Measurements from ENCODE around the gene NT5C2. TPM values are rescaled to one million over a fixed set of nuclear protein-coding genes. Genes with fewer than 3 reads are reported as not detected.

Gene NT5C2
- total RNA-seq, 2 experiments from 2014 or later: 39.3 to 44.3 TPM

DNA sequence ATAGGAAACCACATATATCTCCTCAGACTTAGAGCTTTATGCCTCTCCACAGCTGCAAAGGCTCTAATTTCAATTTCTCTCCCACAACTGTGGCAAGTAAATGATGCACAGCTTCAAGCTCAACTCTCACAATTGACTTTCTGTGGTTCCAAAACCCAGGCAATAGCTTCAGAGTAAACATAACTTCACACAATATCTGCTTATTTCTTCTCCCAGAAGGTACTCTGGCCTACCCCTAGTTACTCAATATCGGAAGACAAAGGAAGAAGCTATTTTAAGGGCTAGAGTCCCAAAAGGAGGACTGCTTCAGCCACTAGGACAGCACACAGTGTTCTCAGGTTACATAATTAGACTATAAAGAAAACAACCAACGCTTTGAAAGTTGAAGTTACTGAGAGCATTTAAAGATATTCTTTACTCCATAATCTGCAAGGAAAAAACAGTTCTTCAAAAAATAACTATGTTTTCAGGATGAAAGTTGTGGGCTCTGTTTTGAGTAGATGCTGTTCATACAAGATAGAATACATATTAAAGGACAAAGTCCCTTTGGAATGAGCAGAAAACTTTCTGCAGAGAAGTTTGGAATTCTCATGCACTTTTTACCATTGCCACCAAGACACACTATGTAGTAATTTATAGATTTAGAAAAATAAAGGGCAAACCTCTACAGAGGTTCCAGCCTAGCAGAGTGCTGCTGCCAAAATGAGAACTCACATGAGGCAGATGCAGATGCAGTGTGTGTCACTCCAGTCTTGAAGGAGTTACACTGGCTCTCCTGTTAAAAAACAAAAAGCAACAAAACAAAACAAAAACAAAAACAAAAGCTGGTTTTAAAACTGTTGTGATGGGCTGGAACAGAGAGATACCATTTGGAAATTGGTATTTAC lies 81.8 kb downstream of the NT5C2 start:
- DNase-seq: no peak
- Mint-ChIP-seq H3K27me3 (ENCODE audit: low read depth) (no peaks in the 10 kb centered on the region), H3K4me3 (no peak overlapping the region), H3K36me3 (ENCODE audit: low read depth) (no peaks in the 10 kb centered on the region), H3K9me3 (no peaks in the 10 kb centered on the region), H3K27ac (no peak overlapping the region), H3K4me1 (ENCODE audit: low read depth) (peaks cover 18% of the 10 kb centered on the region)
- intact Hi-C loops (cut with micrococcal nuclease): no loop called here
- CTCF ChIA-PET: interaction anchor here (0.6 to 1.5 kb wide), 2 partner anchors 13 to 484 kb away, joined by 3 to 4 read pairs; no protein-coding TSS in a partner anchor

DNA sequence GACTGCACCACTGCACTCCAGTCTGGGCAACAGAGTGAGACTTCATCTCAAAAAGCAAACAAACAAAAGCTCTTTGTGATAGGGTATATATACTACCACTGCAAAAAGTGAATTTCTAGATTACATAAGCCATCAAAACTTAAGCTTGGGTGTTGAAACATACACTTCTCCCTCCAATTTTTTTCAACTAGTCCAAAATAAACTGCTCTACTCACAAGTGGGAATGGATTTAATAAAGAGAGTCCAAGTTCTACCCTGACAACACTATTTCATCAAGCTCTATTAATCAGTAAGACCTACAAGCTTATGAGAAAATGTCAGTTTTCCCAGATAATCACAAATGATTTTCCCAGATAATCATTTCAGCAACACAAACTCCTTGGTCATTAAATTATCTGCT lies 82.7 kb downstream of the NT5C2 start:
- no peaks in the 10 kb centered on the region for H3K9me3 Mint-ChIP-seq
- intact Hi-C loops (cut with micrococcal nuclease): no loop called here
- no peaks in the 10 kb centered on the region for H3K27me3 Mint-ChIP-seq (ENCODE audit: low read depth)
- H3K27ac Mint-ChIP-seq: no peak overlapping the region
- CTCF ChIA-PET: interaction anchor here (0.6 to 1.5 kb wide), 3 partner anchors 12 to 485 kb away, joined by 3 to 4 read pairs (median 3); no protein-coding TSS in a partner anchor
- no peaks in the 10 kb centered on the region for H3K36me3 Mint-ChIP-seq (ENCODE audit: low read depth)
- DNase-seq: no peak
- peaks cover 18% of the 10 kb centered on the region for H3K4me1 Mint-ChIP-seq (ENCODE audit: low read depth)
- H3K4me3 Mint-ChIP-seq: no peak overlapping the region

DNA sequence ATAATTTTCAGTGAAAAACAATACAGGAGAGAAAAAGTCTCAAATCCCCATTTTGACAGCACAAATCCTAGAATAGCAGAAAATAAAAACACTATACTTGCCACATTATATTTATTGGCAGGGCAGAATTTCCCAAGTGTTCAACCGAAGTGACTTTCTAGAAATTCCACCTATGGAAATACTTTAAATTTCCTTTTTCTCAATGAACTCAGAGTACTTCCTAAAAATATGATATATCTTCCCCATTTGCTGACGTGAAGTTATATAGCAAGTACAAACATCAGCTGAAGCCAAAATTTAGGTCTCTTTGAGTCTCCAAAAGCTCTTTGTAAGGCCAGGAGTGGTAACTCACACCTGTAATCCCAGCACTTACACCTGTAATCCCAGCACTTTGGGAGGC lies 83.3 kb downstream of the NT5C2 start:
- no peaks in the 10 kb centered on the region for H3K27me3 Mint-ChIP-seq (ENCODE audit: low read depth)
- CTCF ChIA-PET: interaction anchor here (0.7 kb wide), 1 partner anchor 134 kb away, joined by 3 read pairs; no protein-coding TSS in a partner anchor
- intact Hi-C loops (cut with micrococcal nuclease): no loop called here
- H3K9me3 Mint-ChIP-seq: no peaks in the 10 kb centered on the region
- no peak overlapping the region for H3K4me3 Mint-ChIP-seq
- DNase-seq: no peak
- no peak overlapping the region for H3K27ac Mint-ChIP-seq
- no peaks in the 10 kb centered on the region for H3K36me3 Mint-ChIP-seq (ENCODE audit: low read depth)
- peaks cover 18% of the 10 kb centered on the region for H3K4me1 Mint-ChIP-seq (ENCODE audit: low read depth)

DNA sequence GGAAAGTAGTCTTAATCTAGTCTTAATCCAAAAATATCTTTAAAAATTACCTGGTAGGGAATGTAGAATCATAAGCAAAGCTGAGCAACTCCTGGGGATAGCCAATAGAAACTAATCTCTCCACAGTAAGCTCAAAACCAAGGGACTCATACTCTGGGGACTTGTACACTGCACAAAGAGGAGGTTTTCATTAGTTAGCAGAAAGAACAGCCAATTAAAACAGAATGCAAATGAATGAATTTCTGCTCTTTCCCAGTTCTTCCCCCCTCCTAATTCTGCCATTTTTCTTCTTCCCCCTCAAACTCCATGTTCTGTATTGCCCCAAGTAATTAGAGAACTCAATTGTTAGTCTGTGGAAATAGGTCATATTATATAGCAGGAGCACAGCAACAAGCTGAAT lies 86.5 kb downstream of the NT5C2 start:
- no peak overlapping the region for H3K4me3 Mint-ChIP-seq
- intact Hi-C loops (cut with micrococcal nuclease): no loop called here
- H3K27ac Mint-ChIP-seq: no peak overlapping the region
- peaks cover 6% of the 10 kb centered on the region for H3K4me1 Mint-ChIP-seq (ENCODE audit: low read depth)
- DNase-seq: no peak
- CTCF ChIA-PET: interaction anchor here (1.0 to 2.1 kb wide), 2 partner anchors 138 to 189 kb away, joined by 3 to 6 read pairs; partner anchors contain the start of gene CNNM2
- no peaks in the 10 kb centered on the region for H3K9me3 Mint-ChIP-seq
- H3K27me3 Mint-ChIP-seq (ENCODE audit: low read depth): no peaks in the 10 kb centered on the region
- no peaks in the 10 kb centered on the region for H3K36me3 Mint-ChIP-seq (ENCODE audit: low read depth)

DNA sequence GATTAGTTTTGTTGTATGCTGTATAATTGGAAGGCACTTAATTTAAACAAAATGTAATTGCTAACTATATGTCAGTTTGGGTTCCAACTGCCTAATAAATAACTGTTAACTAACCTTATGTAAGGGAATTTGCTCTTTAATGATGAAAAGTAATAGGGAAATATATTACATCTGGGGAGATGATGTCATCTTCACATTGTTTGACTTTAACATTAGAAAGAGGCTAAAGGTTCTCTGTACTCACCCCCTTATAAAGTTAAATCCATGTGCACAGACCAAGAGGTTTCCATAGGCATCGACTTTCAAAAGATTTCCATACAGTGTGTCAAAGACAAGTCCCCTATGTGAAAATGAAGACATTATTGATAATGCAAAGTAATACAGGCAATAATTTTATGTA lies 87.6 kb downstream of the NT5C2 start:
- no peaks in the 10 kb centered on the region for H3K36me3 Mint-ChIP-seq (ENCODE audit: low read depth)
- CTCF ChIA-PET: interaction anchor here (2.1 kb wide), 1 partner anchor 188 kb away, joined by 6 read pairs; the partner anchor contains the start of gene CNNM2

DNA sequence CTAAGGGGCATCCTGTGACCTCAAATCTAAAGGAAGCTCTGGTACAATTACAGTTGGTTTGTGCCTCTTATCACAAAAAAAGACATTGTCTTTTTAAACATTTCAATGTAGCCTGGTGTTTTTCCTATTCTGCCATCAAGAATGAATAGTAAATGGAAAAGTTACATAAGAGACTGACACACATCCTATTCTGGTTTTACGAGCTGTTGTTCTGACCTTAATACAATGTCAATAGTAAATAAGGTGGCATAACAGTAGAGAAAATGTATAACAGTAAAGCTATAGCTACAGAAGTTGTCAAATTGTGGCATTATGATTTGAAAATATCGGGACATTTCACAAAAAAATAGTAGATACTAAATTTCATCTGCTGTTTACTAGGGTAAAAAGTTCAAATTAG lies 88.4 kb downstream of the NT5C2 start:
- peaks cover 1% of the 10 kb centered on the region for H3K36me3 Mint-ChIP-seq (ENCODE audit: low read depth)
- H3K4me1 Mint-ChIP-seq (ENCODE audit: low read depth): no peaks in the 10 kb centered on the region
- intact Hi-C loops (cut with micrococcal nuclease): no loop called here
- H3K27me3 Mint-ChIP-seq (ENCODE audit: low read depth): no peaks in the 10 kb centered on the region
- no peak overlapping the region for H3K4me3 Mint-ChIP-seq
- no peak for DNase-seq
- CTCF ChIA-PET: interaction anchor here (0.5 kb wide), 1 partner anchor 249 kb away, joined by 4 read pairs; no protein-coding TSS in a partner anchor
- no peaks in the 10 kb centered on the region for H3K9me3 Mint-ChIP-seq
- H3K27ac Mint-ChIP-seq: no peak overlapping the region

More for the DNA sequence above, 87.6 kb downstream of the NT5C2 start:
- intact Hi-C loops (cut with micrococcal nuclease): no loop called here
- DNase-seq: no peak
- no peaks in the 10 kb centered on the region for H3K4me1 Mint-ChIP-seq (ENCODE audit: low read depth)
- no peak overlapping the region for H3K4me3 Mint-ChIP-seq
- no peaks in the 10 kb centered on the region for H3K27me3 Mint-ChIP-seq (ENCODE audit: low read depth)
- no peak overlapping the region for H3K27ac Mint-ChIP-seq
- no peaks in the 10 kb centered on the region for H3K9me3 Mint-ChIP-seq

DNA sequence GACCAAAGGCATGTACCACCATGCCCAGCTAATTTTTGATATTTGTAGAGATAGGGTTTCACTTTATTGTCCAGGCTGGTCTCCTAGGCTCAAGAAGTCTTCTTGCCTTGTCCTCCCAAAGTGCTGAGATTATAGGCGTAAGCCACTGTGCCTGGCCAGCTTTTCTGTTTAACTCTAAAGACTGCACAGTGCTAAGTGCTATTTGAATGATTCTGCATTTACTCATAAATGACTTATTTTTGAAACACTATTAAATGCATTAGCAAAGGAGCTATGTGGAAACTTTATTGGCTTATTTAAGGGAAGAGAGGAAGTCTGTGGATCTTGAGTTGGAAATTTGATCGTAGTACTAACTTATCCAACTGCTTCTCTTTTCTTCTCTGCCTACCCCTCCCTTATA lies 89.1 kb downstream of the NT5C2 start:
- Mint-ChIP-seq H3K36me3 (ENCODE audit: low read depth) (peaks cover 1% of the 10 kb centered on the region), H3K9me3 (no peaks in the 10 kb centered on the region), H3K4me1 (ENCODE audit: low read depth) (no peaks in the 10 kb centered on the region), H3K27ac (no peak overlapping the region), H3K4me3 (no peak overlapping the region), H3K27me3 (ENCODE audit: low read depth) (no peaks in the 10 kb centered on the region)
- no peak for DNase-seq
- intact Hi-C loops (cut with micrococcal nuclease): no loop called here
- CTCF ChIA-PET: no interaction called here

DNA sequence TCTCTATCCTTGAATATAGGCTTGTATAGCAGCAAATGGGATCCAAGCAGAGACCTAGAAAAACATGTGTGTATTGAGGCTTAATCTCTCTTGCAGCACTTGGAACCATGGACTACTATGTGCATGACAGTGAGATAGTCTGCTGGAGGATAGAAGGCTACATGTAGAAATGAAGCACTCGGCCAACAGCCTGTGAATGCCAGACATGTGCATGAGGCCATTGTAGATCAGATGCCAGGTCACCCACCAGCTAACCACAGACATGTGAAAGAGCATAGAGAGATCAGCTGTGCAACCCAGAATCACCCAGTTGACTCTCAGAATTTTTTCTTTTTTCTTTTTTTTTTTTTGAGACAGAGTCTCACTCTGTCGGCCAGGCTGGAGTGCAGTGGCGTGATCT lies 90.9 kb downstream of the NT5C2 start:
- Mint-ChIP-seq H3K9me3 (no peaks in the 10 kb centered on the region), H3K27me3 (ENCODE audit: low read depth) (no peaks in the 10 kb centered on the region), H3K4me3 (no peak overlapping the region), H3K36me3 (ENCODE audit: low read depth) (peaks cover 2% of the 10 kb centered on the region), H3K27ac (no peak overlapping the region), H3K4me1 (ENCODE audit: low read depth) (no peaks in the 10 kb centered on the region)
- CTCF ChIA-PET: interaction anchor here (0.6 to 2.1 kb wide), 2 partner anchors 112 to 142 kb away, joined by 3 to 5 read pairs; no protein-coding TSS in a partner anchor
- intact Hi-C loops (cut with micrococcal nuclease): no loop called here
- no peak for DNase-seq

DNA sequence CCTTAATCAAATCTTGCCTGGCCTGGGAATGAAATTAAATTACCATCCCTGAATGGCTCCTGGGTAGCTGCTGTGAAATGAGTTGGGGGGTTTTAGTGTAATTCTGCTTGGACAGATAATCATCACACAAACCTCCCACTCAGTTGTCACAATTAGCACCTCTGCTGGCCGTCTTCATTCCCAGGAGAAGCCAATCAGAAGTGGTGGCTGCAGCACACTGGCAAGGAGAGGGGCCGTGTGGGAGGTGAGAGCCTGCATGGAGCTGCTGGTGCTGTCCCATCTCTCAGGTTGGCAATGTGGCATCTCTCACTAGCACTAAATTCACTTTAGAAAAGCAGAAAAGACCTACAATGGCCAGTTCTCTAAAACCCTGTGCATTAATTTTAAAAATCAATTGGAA lies 92.5 kb downstream of the NT5C2 start:
- no peak overlapping the region for H3K4me3 Mint-ChIP-seq
- no peak for DNase-seq
- intact Hi-C loops (cut with micrococcal nuclease): no loop called here
- CTCF ChIA-PET: interaction anchor here (0.6 to 2.1 kb wide), 3 partner anchors 10 to 335 kb away, joined by 3 to 5 read pairs (median 3); no protein-coding TSS in a partner anchor
- no peaks in the 10 kb centered on the region for H3K27me3 Mint-ChIP-seq (ENCODE audit: low read depth)
- H3K9me3 Mint-ChIP-seq: no peaks in the 10 kb centered on the region
- peaks cover 3% of the 10 kb centered on the region for H3K36me3 Mint-ChIP-seq (ENCODE audit: low read depth)
- H3K27ac Mint-ChIP-seq: no peak overlapping the region
- H3K4me1 Mint-ChIP-seq (ENCODE audit: low read depth): peaks cover 5% of the 10 kb centered on the region

DNA sequence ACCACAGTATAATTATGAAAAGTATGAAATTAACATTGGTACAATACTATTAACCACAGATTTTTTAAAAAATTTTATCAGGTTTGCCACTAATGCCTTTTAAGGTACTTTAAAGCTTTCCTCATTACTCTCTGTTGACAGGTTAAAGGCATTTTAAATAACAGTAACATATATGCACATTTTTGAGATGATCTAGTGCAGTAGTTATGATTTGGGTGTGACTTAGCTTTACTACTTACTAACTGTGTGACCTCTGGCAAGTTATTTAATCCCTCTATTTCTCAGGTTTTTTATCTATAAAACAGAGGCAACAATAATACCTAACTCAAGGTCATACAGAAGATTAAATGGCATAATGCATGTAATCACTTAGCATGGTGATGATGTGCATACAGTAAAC lies 94.8 kb downstream of the NT5C2 start:
- no peaks in the 10 kb centered on the region for H3K9me3 Mint-ChIP-seq
- H3K4me1 Mint-ChIP-seq (ENCODE audit: low read depth): peaks cover 5% of the 10 kb centered on the region
- H3K4me3 Mint-ChIP-seq: no peak overlapping the region
- CTCF ChIA-PET: interaction anchor here (1.4 to 1.9 kb wide), 3 partner anchors 13 to 146 kb away, joined by 3 to 5 read pairs (median 4); no protein-coding TSS in a partner anchor
- DNase-seq: no peak
- no peak overlapping the region for H3K27ac Mint-ChIP-seq
- intact Hi-C loops (cut with micrococcal nuclease): no loop called here
- peaks cover 9% of the 10 kb centered on the region for H3K36me3 Mint-ChIP-seq (ENCODE audit: low read depth)
- no peaks in the 10 kb centered on the region for H3K27me3 Mint-ChIP-seq (ENCODE audit: low read depth)

DNA sequence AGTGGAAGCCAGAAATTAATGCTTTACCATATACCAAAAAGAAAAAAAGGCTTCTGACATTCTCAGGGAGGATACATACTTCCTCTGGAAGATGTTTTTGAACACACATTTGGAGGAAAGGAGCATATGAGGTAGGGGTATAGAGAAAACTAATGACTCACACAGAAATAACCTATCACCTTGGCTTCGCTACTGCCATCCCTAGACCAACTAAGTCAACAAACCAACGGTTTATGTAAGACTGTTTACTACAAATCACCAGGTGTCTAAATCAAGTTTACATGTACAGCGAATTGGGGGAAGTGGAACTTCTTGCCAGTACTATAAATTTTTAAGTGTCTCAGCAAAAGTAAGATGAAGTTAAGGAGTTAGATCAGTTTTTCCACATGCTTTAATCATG lies 96.9 kb downstream of the NT5C2 start:
- peaks cover 5% of the 10 kb centered on the region for H3K4me1 Mint-ChIP-seq (ENCODE audit: low read depth)
- peaks cover 15% of the 10 kb centered on the region for H3K36me3 Mint-ChIP-seq (ENCODE audit: low read depth)
- no peak overlapping the region for H3K4me3 Mint-ChIP-seq
- CTCF ChIA-PET: no interaction called here
- no peak for DNase-seq
- no peak overlapping the region for H3K27ac Mint-ChIP-seq
- H3K27me3 Mint-ChIP-seq (ENCODE audit: low read depth): no peaks in the 10 kb centered on the region
- intact Hi-C loops (cut with micrococcal nuclease): no loop called here
- no peaks in the 10 kb centered on the region for H3K9me3 Mint-ChIP-seq

DNA sequence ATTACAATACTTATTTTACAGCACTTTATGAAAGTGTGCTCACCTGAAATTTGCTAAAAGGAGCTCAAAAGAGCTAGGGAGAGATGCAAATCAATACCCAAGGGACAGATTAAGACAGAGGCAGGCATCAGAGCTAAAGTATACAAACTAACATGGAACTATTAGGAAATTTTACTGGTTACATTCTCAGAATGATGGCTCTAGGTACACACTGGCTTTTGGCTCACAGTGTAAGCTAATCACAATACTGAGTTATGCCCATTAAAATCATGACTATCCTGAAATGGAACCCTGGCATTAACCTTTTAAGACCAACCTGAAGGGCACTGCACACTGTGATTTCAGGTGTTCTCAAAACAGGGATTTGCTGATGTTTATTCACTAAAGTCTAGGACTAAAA lies 98.1 kb downstream of the NT5C2 start:
- Mint-ChIP-seq H3K27ac (no peak overlapping the region), H3K9me3 (no peaks in the 10 kb centered on the region), H3K27me3 (ENCODE audit: low read depth) (no peaks in the 10 kb centered on the region), H3K36me3 (ENCODE audit: low read depth) (peaks cover 17% of the 10 kb centered on the region), H3K4me1 (ENCODE audit: low read depth) (peaks cover 5% of the 10 kb centered on the region), H3K4me3 (no peak overlapping the region)
- intact Hi-C loops (cut with micrococcal nuclease): no loop called here
- CTCF ChIA-PET: interaction anchor here (0.6 kb wide), 1 partner anchor 150 kb away, joined by 3 read pairs; no protein-coding TSS in a partner anchor
- no peak for DNase-seq
